Keratinocyte (primary cell): ENCODE results near the gene WDR91. TPM values are rescaled to one million over a fixed set of nuclear protein-coding genes. Genes with fewer than 3 reads are reported as not detected.

Source experiments
- DNase-seq: peaks from one replicate; pipeline ENCODE4 v3.0.0-alpha.2; 2011; ENCODE audit warnings: low read depth, missing footprints, low spot score
- FAIRE-seq: peaks from 2 replicates; lab custom pipeline; 2011; peaks lifted over from hg19 to GRCh38; lab: Jason Lieb, UNC
- H2AFZ ChIP-seq: 2 replicates; pipeline ENCODE4 v1.6.0; 2012; ENCODE audit warnings: low read length, control low read depth, inconsistent platforms; ENCODE audit not compliant: control insufficient read depth
- H3K27ac ChIP-seq: 2 replicates; pipeline ENCODE4 v1.5.1; 2011; ENCODE audit warnings: low read length; ENCODE audit not compliant: control insufficient read depth, insufficient read depth
- H3K27me3 ChIP-seq: 3 replicates; pipeline ENCODE4 v1.6.0; 2011; ENCODE audit warnings: low read length; ENCODE audit not compliant: control insufficient read depth, insufficient read depth; ENCODE audit errors: extremely low read depth
- H3K36me3 ChIP-seq, 2 experiments: 2 replicates in 1 of 2; 3 replicates in 1 of 2; pipeline ENCODE4 v1.5.1; 2011; ENCODE audit warnings: low read length in 2 of 2, mild to moderate bottlenecking in 1 of 2; ENCODE audit not compliant: control insufficient read depth in 2 of 2, insufficient read depth in 2 of 2; ENCODE audit errors: extremely low read depth in 1 of 2
- H3K4me1 ChIP-seq: 3 replicates; pipeline ENCODE4 v1.5.1; 2011; ENCODE audit warnings: low read length; ENCODE audit not compliant: control insufficient read depth, insufficient read depth; ENCODE audit errors: extremely low read depth
- H3K4me2 ChIP-seq: 3 replicates; pipeline ENCODE4 v1.6.0; 2011; ENCODE audit warnings: low read depth, low read length; ENCODE audit not compliant: control insufficient read depth, insufficient read depth; ENCODE audit errors: extremely low read depth
- H3K4me3 ChIP-seq, 3 experiments: fragments of 200-600 bp in 1 of 3; sonication (generic) in 1 of 3; 2 replicates in 2 of 3; 3 replicates in 1 of 3; pipeline ENCODE4 v1.5.1; 2011 to 2016; ENCODE audit warnings: low read length in 3 of 3, mild to moderate bottlenecking in 3 of 3, control low read depth in 2 of 3, inconsistent platforms in 1 of 3, low read depth in 1 of 3, mixed read lengths in 1 of 3, mixed run types in 1 of 3, moderate library complexity in 1 of 3; ENCODE audit not compliant: control insufficient read depth in 2 of 3, insufficient read depth in 2 of 3; ENCODE audit errors: extremely low read depth in 1 of 3
- H3K79me2 ChIP-seq: 2 replicates; pipeline ENCODE4 v1.6.0; 2012; ENCODE audit warnings: low read length; ENCODE audit not compliant: control insufficient read depth, insufficient read depth
- H3K9ac ChIP-seq: 3 replicates; pipeline ENCODE4 v1.6.0; 2011; ENCODE audit warnings: low read length; ENCODE audit not compliant: control insufficient read depth, insufficient read depth; ENCODE audit errors: extremely low read depth
- H3K9me1 ChIP-seq: 3 replicates; pipeline ENCODE4 v1.6.0; 2011; ENCODE audit warnings: low read length; ENCODE audit not compliant: control insufficient read depth, insufficient read depth; ENCODE audit errors: extremely low read depth
- H3K9me3 ChIP-seq: 2 replicates; pipeline ENCODE4 v1.5.1; 2012; ENCODE audit warnings: low read depth, low read length; ENCODE audit not compliant: control insufficient read depth
- H4K20me1 ChIP-seq: 3 replicates; pipeline ENCODE4 v1.6.0; 2011; ENCODE audit warnings: low read length; ENCODE audit not compliant: control insufficient read depth, insufficient read depth; ENCODE audit errors: extremely low read depth
- EZH2 ChIP-seq: IDR thresholded peaks from one replicate; pipeline ENCODE4 v1.6.1; 2012; ENCODE audit warnings: inconsistent platforms, mild to moderate bottlenecking, low read length, moderate library complexity
- dilution Hi-C: fragments of 300-500 bp; cut with MboI; formaldehyde crosslinking; loops from one replicate; pipeline ENCODE4 v1.7.0; 2020; ENCODE audit warnings: low sequenced_read_pairs; ENCODE audit not compliant: extremely low pct_ligation_motif_present
- polyA plus RNA-seq, 5 experiments: library from polyadenylated mRNA; depleted of rRNA in 3 of 5; stranded (reverse) in 3 of 5; stranded (forward) in 1 of 5; unstranded in 1 of 5; fragments of >200 nt; gene quantifications; 1 replicate in 1 of 5; 2 replicates in 3 of 5; 3 replicates in 1 of 5; pipeline versions ENCODE4 v1.2.1 to v1.2.3, GENCODE V29; 2011 to 2012; ENCODE audit warnings: missing spikeins in 2 of 5, low read depth in 1 of 5, low replicate concordance in 1 of 5
- small RNA-seq, 3 experiments: library from RNA; depleted of rRNA; stranded (forward); fragments of <200 nt; gene quantifications; one replicate each; pipeline ENCODE3, GENCODE V24; 2012; ENCODE audit warnings: low read depth in 3 of 3, low replicate concordance in 1 of 3; ENCODE audit not compliant: insufficient read length in 3 of 3
- TF ChIP-seq, protein P1 (sequence below), 3 experiments: IDR thresholded peaks in 1 of 3; conservative IDR thresholded peaks in 1 of 3; optimal IDR thresholded peaks in 1 of 3; 2 replicates in 2 of 3; 3 replicates in 1 of 3; pipeline versions ENCODE3 to v1.5.1; 2011; ENCODE audit warnings: low read length in 3 of 3, mild to moderate bottlenecking in 3 of 3, moderate library complexity in 2 of 3, control low read depth in 1 of 3, inconsistent platforms in 1 of 3; ENCODE audit not compliant: insufficient read depth in 2 of 3; ENCODE audit errors: extremely low read depth in 1 of 3

WDR91 gene
- polyA plus RNA-seq, 1 donor (not counting 4 experiments of a cell fraction or from before 2014, with no cell fraction given): 22.5 TPM

- H2AFZ ChIP-seq: no peak overlapping the region
- H3K79me2 ChIP-seq: no peaks in the 10 kb centered on the region
- H3K36me3 ChIP-seq: no peaks in the 10 kb centered on the region
- no peak overlapping the region for H3K4me3 ChIP-seq
- H3K27me3 ChIP-seq: peaks cover 6% of the 10 kb centered on the region
- H3K9me3 ChIP-seq: no peaks in the 10 kb centered on the region
- H3K9me1 ChIP-seq: no peaks in the 10 kb centered on the region
- TF ChIP-seq EZH2: no peak
- TF ChIP-seq, protein P1, sequence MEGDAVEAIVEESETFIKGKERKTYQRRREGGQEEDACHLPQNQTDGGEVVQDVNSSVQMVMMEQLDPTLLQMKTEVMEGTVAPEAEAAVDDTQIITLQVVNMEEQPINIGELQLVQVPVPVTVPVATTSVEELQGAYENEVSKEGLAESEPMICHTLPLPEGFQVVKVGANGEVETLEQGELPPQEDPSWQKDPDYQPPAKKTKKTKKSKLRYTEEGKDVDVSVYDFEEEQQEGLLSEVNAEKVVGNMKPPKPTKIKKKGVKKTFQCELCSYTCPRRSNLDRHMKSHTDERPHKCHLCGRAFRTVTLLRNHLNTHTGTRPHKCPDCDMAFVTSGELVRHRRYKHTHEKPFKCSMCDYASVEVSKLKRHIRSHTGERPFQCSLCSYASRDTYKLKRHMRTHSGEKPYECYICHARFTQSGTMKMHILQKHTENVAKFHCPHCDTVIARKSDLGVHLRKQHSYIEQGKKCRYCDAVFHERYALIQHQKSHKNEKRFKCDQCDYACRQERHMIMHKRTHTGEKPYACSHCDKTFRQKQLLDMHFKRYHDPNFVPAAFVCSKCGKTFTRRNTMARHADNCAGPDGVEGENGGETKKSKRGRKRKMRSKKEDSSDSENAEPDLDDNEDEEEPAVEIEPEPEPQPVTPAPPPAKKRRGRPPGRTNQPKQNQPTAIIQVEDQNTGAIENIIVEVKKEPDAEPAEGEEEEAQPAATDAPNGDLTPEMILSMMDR (optimal IDR thresholded peaks at IDR 0.05 in 1 of 3, IDR thresholded peaks at IDR 0.05 in 1 of 3, conservative IDR thresholded peaks at IDR 0.05 in 1 of 3; ENCODE audit: extremely low read depth in 1 of 3, insufficient read depth in 2 of 3, low read length in 3 of 3): no peak
- dilution Hi-C loops: no loop called here
- no peak overlapping the region for H3K27ac ChIP-seq
- no peak overlapping the region for H3K9ac ChIP-seq
- H3K4me1 ChIP-seq: no peaks in the 10 kb centered on the region
- no peak overlapping the region for H3K4me2 ChIP-seq
- no peak for FAIRE-seq
- DNase-seq: no peak
- H4K20me1 ChIP-seq: no peaks in the 10 kb centered on the region
Observed at GRCh38 chr7:135143885-135144668, 67.2 kb downstream of the WDR91 start.

Small RNA genes lying within 50 kb of the gene (small RNA-seq; reads per million reads assigned to genes)
- gene MIR6509: 0 to 1.0 (median 1.0) reads per million in 3 experiments

Other genes starting within 250 kb of the WDR91 start
- 0.53 to 0.97 TPM (median 0.57 TPM) in 3 replicates for gene AGBL3, start 225.0 kb downstream of the WDR91 start, polyA plus RNA-seq
- 0.17 to 0.48 TPM (median 0.45 TPM) in 3 replicates for gene TMEM140, start 63.5 kb downstream of the WDR91 start, polyA plus RNA-seq
- gene CYREN, start 40.8 kb downstream of the WDR91 start, polyA plus RNA-seq: 33.7 to 48.2 TPM (median 41.7 TPM) in 3 replicates
- not detected in 3 replicates for gene STRA8, start 22.3 kb upstream of the WDR91 start, polyA plus RNA-seq